Glutamatergic neuron (in vitro differentiated cells): Measurements from ENCODE around the gene ZNF488. TPM values are rescaled to one million over a fixed set of nuclear protein-coding genes. Genes with fewer than 3 reads are reported as not detected.
"Not testable (repeated sequence)": the region's sequence is repeated elsewhere in the genome, so short reads cannot be mapped to it uniquely, and the experiment has no call there.

Source experiments
- DNase-seq: peaks from one replicate; pipeline ENCODE4 v3.0.0; 2022
- H3K27ac Mint-ChIP-seq: one replicate; pipeline ENCODE4 v1.8.0; 2020; ENCODE audit warnings: mild to moderate bottlenecking, mixed read lengths, inconsistent platforms; ENCODE audit not compliant: unreplicated experiment
- H3K27me3 Mint-ChIP-seq: one replicate; pipeline ENCODE4 v1.8.0; 2020; ENCODE audit warnings: mild to moderate bottlenecking, moderate library complexity, mixed read lengths, inconsistent platforms; ENCODE audit not compliant: unreplicated experiment
- H3K36me3 Mint-ChIP-seq: one replicate; pipeline ENCODE4 v1.8.0; 2020; ENCODE audit warnings: mild to moderate bottlenecking, mixed read lengths, inconsistent platforms; ENCODE audit not compliant: unreplicated experiment
- H3K4me1 Mint-ChIP-seq: one replicate; pipeline ENCODE4 v1.8.0; 2020; ENCODE audit warnings: mild to moderate bottlenecking, low read depth, mixed read lengths, inconsistent platforms; ENCODE audit not compliant: unreplicated experiment
- H3K4me3 Mint-ChIP-seq: one replicate; pipeline ENCODE4 v1.8.0; 2020; ENCODE audit warnings: mild to moderate bottlenecking, mixed read lengths, inconsistent platforms; ENCODE audit not compliant: unreplicated experiment
- H3K9me3 Mint-ChIP-seq: one replicate; pipeline ENCODE4 v1.8.0; 2020; ENCODE audit warnings: mild to moderate bottlenecking, moderate library complexity, mixed read lengths, inconsistent platforms; ENCODE audit not compliant: unreplicated experiment
- total RNA-seq: library from RNA; stranded (reverse); fragmentation: NEBNext Ultra II Directional; extraction: Animal tissue kit (Norgen Biotek cat#: 25700); gene quantifications from one replicate; pipeline ENCODE4 v1.2.1, GENCODE V29; 2021; ENCODE audit not compliant: unreplicated experiment
- TF ChIP-seq, protein P1 (sequence below): fragments of 200-600 bp; sonication (generic); IDR thresholded peaks from one replicate; pipeline ENCODE4 v1.5.0; 2021; ENCODE audit not compliant: partially characterized antibody, unreplicated experiment

Gene ZNF488
- total RNA-seq, 1 donor from 2014 or later = 3.3 TPM

GRCh38 chr10:47421057-47421952 is 37.2 kb upstream of the ZNF488 start:
- Mint-ChIP-seq H3K27me3 (no peaks in the 10 kb centered on the region), H3K4me3 (no peak overlapping the region), H3K36me3 (no peaks in the 10 kb centered on the region), H3K4me1 (no peaks in the 10 kb centered on the region), H3K9me3 (no peaks in the 10 kb centered on the region), H3K27ac (no peak overlapping the region)
- TF ChIP-seq, protein P1, sequence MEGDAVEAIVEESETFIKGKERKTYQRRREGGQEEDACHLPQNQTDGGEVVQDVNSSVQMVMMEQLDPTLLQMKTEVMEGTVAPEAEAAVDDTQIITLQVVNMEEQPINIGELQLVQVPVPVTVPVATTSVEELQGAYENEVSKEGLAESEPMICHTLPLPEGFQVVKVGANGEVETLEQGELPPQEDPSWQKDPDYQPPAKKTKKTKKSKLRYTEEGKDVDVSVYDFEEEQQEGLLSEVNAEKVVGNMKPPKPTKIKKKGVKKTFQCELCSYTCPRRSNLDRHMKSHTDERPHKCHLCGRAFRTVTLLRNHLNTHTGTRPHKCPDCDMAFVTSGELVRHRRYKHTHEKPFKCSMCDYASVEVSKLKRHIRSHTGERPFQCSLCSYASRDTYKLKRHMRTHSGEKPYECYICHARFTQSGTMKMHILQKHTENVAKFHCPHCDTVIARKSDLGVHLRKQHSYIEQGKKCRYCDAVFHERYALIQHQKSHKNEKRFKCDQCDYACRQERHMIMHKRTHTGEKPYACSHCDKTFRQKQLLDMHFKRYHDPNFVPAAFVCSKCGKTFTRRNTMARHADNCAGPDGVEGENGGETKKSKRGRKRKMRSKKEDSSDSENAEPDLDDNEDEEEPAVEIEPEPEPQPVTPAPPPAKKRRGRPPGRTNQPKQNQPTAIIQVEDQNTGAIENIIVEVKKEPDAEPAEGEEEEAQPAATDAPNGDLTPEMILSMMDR = no peak
- DNase-seq = no peak

GRCh38 chr10:47420305-47421056 is 36.4 kb upstream of the ZNF488 start:
- Mint-ChIP-seq H3K4me1 (no peaks in the 10 kb centered on the region), H3K9me3 (no peaks in the 10 kb centered on the region), H3K4me3 (no peak overlapping the region), H3K36me3 (no peaks in the 10 kb centered on the region), H3K27ac (no peak overlapping the region), H3K27me3 (no peaks in the 10 kb centered on the region)
- no peak for DNase-seq
- TF ChIP-seq, protein P1 = no peak

DNA sequence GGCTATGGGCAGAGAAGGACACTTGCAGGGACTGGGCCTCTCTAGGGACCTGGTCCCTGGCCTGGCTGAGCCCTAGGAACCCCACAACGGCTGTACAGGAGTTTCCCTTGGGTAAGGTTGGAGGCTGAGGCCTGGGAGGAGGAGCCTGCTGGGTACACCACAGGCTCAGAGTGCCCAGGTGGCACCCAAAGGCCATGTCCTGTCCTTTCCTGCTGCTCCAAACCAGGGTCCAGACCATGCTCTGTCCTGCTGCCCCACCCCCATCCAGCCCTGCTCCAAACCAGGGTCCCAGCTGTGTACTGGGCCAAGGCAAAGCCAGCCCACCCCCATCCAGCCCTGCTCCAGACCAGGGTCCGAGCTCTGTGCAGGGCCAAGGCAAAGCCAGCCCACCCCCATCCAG is 35.3 kb upstream of the ZNF488 start:
- Mint-ChIP-seq H3K27me3 (no peaks in the 10 kb centered on the region), H3K27ac (no peak overlapping the region), H3K36me3 (no peaks in the 10 kb centered on the region), H3K4me1 (no peaks in the 10 kb centered on the region), H3K9me3 (no peaks in the 10 kb centered on the region), H3K4me3 (no peak overlapping the region)
- TF ChIP-seq, protein P1 = no peak
- DNase-seq = no peak

DNA sequence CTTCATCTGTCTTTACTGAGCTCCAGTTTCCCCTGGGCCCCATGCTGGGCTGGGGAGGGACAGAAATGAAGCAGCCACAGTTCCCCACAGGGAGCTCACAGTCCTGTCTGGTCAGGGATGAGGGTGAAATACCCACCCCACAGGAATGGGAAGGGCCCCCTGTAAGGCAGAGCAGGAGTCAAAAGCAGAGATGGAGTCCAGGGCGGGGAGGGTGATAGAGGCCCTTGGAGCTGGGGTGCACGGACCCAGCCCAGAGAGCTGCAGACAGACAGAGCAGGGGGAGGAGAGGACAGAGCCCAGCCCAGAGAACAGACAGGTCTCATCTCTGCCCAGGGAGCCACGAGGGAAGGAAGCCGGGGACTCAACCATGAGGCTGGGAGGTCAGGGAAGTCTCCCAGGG is 34.9 kb upstream of the ZNF488 start:
- no peaks in the 10 kb centered on the region for H3K27me3 Mint-ChIP-seq
- H3K4me3 Mint-ChIP-seq = no peak overlapping the region
- no peak for DNase-seq
- no peaks in the 10 kb centered on the region for H3K36me3 Mint-ChIP-seq
- H3K27ac Mint-ChIP-seq = no peak overlapping the region
- H3K4me1 Mint-ChIP-seq = no peaks in the 10 kb centered on the region
- H3K9me3 Mint-ChIP-seq = no peaks in the 10 kb centered on the region
- TF ChIP-seq, protein P1 = no peak

DNA sequence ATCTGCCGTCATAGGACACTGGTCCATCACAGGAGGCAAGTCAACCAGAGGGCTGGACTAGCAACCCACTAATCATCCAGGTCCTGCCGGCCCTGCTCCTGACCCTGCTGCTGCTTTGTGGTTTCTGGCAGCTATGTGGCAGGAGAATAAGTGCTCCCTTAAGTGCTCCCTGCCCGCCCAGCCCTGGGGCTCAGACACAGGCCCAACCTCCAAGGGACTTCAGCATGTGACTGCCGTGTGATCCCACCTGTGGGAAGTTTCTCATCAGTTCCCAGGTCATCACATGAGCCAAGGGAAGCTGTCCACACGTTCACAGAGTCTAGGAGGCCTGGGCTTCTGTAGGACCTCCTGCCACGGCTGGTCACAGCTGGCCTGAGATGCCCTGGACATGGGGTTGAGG is 34.2 kb upstream of the ZNF488 start:
- Mint-ChIP-seq H3K36me3 (no peaks in the 10 kb centered on the region), H3K4me1 (no peaks in the 10 kb centered on the region), H3K27ac (no peak overlapping the region), H3K9me3 (no peaks in the 10 kb centered on the region), H3K27me3 (no peaks in the 10 kb centered on the region), H3K4me3 (no peak overlapping the region)
- no peak for DNase-seq
- TF ChIP-seq, protein P1 = no peak

- not testable (repeated sequence) for H3K4me1 Mint-ChIP-seq, H3K9me3 Mint-ChIP-seq, DNase-seq, H3K4me3 Mint-ChIP-seq, H3K36me3 Mint-ChIP-seq, H3K27ac Mint-ChIP-seq, H3K27me3 Mint-ChIP-seq
These were observed 32.5 kb upstream of the ZNF488 start for GRCh38 chr10:47416305-47417218.
